Measurements from ENCODE around the gene TRIM72. TPM values are rescaled to one million over a fixed set of nuclear protein-coding genes. Genes with fewer than 3 reads are reported as not detected.

Gene TRIM72
- total and polyA plus RNA-seq, 2 experiments from 2014 or later: 0.51 TPM; not detected in 1

DNA sequence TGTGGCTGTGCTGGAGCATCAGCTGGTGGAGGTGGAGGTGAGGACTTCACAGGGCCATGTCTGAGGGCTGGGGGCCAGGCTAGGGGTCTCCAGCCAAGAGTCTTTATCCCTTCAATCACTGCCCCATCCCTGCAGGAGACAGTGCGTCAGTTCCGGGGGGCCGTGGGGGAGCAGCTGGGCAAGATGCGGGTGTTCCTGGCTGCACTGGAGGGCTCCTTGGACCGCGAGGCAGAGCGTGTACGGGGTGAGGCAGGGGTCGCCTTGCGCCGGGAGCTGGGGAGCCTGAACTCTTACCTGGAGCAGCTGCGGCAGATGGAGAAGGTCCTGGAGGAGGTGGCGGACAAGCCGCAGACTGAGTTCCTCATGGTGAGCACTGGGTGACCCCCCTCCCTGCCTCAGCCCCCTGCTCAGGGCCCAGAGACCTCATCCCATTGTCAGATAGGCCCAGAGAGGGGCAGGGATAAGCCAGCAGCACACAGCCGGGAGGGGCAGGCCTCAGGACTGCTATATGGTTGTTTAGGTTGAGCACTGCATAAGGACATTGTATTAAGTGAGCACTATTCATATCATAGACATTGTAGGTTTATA is 5.3 kb downstream of the TRIM72 start:
- no peaks in the 10 kb centered on the region for H3K9me3 ChIP-seq (ENCODE audit: low read depth)
- no peak overlapping the region for H3K4me3 ChIP-seq
- no peak for DNase-seq (ENCODE audit: low read depth in 1 of 2, low spot score in 1 of 2)
- no peaks in the 10 kb centered on the region for H3K36me3 ChIP-seq
- peaks cover 59% of the 10 kb centered on the region for H3K27me3 ChIP-seq
- H3K27ac ChIP-seq: no peak overlapping the region
- TF ChIP-seq, protein P1, sequence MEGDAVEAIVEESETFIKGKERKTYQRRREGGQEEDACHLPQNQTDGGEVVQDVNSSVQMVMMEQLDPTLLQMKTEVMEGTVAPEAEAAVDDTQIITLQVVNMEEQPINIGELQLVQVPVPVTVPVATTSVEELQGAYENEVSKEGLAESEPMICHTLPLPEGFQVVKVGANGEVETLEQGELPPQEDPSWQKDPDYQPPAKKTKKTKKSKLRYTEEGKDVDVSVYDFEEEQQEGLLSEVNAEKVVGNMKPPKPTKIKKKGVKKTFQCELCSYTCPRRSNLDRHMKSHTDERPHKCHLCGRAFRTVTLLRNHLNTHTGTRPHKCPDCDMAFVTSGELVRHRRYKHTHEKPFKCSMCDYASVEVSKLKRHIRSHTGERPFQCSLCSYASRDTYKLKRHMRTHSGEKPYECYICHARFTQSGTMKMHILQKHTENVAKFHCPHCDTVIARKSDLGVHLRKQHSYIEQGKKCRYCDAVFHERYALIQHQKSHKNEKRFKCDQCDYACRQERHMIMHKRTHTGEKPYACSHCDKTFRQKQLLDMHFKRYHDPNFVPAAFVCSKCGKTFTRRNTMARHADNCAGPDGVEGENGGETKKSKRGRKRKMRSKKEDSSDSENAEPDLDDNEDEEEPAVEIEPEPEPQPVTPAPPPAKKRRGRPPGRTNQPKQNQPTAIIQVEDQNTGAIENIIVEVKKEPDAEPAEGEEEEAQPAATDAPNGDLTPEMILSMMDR (IDR thresholded peaks at IDR 0.05; ENCODE audit: low read depth, low read length): no peak
- no peaks in the 10 kb centered on the region for H3K4me1 ChIP-seq (ENCODE audit: low read depth)

DNA sequence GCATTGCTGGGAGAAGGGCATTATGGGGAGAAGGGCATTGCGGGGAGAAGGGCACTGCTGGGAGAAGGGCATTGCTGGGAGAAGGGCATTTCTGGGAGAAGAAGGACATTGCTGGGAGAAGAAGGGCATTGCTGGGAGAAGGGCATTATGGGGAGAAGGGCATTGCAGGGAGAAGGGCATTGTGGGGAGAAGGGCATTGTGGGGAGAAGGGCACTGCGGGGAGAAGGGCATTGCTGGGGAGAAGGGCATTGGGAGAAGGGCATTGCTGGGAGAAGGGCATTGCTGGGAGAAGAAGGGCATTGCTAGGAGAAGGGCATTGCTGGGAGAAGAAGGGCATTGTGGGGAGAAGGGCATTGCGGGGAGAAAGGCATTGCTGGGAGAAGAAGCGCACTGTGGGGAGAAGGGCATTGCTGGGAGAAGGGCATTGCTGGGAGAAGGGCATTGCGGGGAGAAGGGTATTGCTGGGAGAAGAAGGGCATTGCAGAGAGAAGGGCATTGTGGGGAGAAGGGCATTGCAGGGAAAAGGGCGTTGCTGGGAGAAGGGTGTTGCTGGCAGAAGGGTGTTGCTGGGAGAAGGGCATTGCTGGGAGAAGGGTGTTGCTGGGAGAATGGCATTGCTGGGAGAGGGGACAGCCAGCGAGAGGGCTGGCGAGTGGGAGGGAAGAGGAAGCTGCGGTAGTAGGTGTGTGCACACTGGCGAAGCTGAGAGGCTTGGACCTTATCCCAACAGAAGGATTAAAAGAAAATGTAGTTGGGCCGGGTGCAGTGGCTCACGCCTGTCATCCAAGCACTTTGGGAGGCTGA is 7.6 kb downstream of the TRIM72 start:
- TF ChIP-seq, protein P1 (IDR thresholded peaks at IDR 0.05; ENCODE audit: low read depth, low read length): no peak
- no peaks in the 10 kb centered on the region for H3K36me3 ChIP-seq
- H3K27ac ChIP-seq: no peak overlapping the region
- no peaks in the 10 kb centered on the region for H3K9me3 ChIP-seq (ENCODE audit: low read depth)
- H3K27me3 ChIP-seq: peaks cover 36% of the 10 kb centered on the region
- H3K4me1 ChIP-seq (ENCODE audit: low read depth): no peaks in the 10 kb centered on the region
- DNase-seq (ENCODE audit: low read depth in 1 of 2, low spot score in 1 of 2): no peak
- no peak overlapping the region for H3K4me3 ChIP-seq

DNA sequence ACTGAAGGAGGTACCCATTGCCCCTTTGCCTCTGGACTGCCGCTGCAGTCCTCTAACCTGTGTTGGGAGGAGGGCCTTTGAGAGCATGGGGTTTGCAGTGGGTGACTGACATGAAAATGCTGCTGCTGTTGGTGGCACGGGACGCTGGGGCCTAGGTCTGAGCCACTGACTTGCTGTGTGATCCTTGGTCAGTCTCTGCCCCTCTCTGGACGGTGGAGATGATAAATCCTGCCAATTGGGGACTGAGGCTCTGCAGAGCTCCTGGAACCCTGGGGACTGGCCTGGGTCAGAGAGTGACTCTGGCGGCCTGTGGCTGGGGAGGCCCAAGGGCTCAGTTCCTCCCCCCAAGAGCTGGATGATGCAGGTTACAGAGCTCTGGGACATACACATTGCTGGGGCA is 9.1 kb downstream of the TRIM72 start:
- DNase-seq (ENCODE audit: low read depth in 1 of 2, low spot score in 1 of 2): no peak
- H3K27me3 ChIP-seq: peaks cover 22% of the 10 kb centered on the region
- H3K9me3 ChIP-seq (ENCODE audit: low read depth): no peaks in the 10 kb centered on the region
- no peak overlapping the region for H3K27ac ChIP-seq
- H3K36me3 ChIP-seq: no peaks in the 10 kb centered on the region
- TF ChIP-seq, protein P1 (IDR thresholded peaks at IDR 0.05; ENCODE audit: low read depth, low read length): no peak
- no peak overlapping the region for H3K4me3 ChIP-seq
- no peaks in the 10 kb centered on the region for H3K4me1 ChIP-seq (ENCODE audit: low read depth)

DNA sequence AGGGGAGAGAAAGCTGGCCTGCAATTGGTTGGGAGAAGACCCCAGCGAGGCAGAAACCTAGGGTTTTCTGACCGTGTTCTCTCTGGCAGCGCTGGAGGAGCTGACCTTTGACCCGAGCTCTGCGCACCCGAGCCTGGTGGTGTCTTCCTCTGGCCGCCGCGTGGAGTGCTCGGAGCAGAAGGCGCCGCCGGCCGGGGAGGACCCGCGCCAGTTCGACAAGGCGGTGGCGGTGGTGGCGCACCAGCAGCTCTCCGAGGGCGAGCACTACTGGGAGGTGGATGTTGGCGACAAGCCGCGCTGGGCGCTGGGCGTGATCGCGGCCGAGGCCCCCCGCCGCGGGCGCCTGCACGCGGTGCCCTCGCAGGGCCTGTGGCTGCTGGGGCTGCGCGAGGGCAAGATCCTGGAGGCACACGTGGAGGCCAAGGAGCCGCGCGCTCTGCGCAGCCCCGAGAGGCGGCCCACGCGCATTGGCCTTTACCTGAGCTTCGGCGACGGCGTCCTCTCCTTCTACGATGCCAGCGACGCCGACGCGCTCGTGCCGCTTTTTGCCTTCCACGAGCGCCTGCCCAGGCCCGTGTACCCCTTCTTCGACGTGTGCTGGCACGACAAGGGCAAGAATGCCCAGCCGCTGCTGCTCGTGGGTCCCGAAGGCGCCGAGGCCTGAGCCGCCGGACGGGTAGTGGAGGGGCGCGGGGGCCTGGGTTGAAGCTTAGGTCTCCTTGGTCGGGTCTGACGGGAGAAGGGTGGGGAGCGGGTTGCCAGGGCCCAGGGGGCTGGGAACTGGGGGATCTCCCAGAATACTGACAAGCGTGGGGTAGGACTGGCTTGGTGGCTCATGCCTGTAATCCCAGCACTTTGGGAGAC is 10.4 kb downstream of the TRIM72 start:
- no peak for DNase-seq (ENCODE audit: low read depth in 1 of 2, low spot score in 1 of 2)
- TF ChIP-seq, protein P1 (IDR thresholded peaks at IDR 0.05; ENCODE audit: low read depth, low read length): no peak
- H3K4me3 ChIP-seq: no peak overlapping the region
- peaks cover 9% of the 10 kb centered on the region for H3K27me3 ChIP-seq
- no peaks in the 10 kb centered on the region for H3K9me3 ChIP-seq (ENCODE audit: low read depth)
- H3K4me1 ChIP-seq (ENCODE audit: low read depth): no peaks in the 10 kb centered on the region
- no peak overlapping the region for H3K27ac ChIP-seq
- H3K36me3 ChIP-seq: no peaks in the 10 kb centered on the region

DNA sequence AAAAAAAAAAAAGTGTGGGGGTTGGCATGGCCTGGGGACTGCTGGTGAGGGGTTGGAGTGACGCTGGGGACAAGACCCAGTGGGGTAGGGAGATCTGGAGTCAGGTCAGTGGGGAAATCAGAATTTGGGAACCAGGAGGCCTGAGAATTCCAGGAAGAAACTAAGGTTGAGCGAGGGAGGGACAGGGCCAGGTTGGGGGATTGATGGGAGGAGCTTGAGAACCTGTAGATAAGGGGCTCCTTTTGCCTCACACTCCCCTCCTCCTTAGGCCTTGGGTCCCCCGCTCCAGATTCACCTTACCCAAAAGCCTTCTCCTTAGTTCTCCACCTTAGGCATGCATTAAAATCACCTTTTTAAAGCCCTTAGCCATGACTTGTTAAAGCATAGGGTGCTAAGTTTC is 11.3 kb downstream of the TRIM72 start:
- Histone ChIP-seq H3K27ac (no peak overlapping the region), H3K36me3 (no peaks in the 10 kb centered on the region), H3K4me1 (ENCODE audit: low read depth) (no peaks in the 10 kb centered on the region), H3K9me3 (ENCODE audit: low read depth) (no peaks in the 10 kb centered on the region), H3K27me3 (peaks cover 7% of the 10 kb centered on the region), H3K4me3 (no peak overlapping the region)
- DNase-seq (ENCODE audit: low read depth in 1 of 2, low spot score in 1 of 2): no peak
- TF ChIP-seq, protein P1 (IDR thresholded peaks at IDR 0.05; ENCODE audit: low read depth, low read length): no peak
